Liver (tissue), 9 donors: ENCODE measurements around the gene PDE10A. TPM values are rescaled to one million over a fixed set of nuclear protein-coding genes. Genes with fewer than 3 reads are reported as not detected.

Source experiments
- DNase-seq: peaks from one replicate; pipeline ENCODE4 v3.0.0-alpha.2; 2017; ENCODE audit warnings: low spot score
- H3K27ac ChIP-seq, 2 donors: one replicate each; pipeline ENCODE4 v1.7.0; 2013; ENCODE audit warnings: inconsistent platforms in 2 of 2, low read length in 2 of 2, control low read depth in 1 of 2, low read depth in 1 of 2, mild to moderate bottlenecking in 1 of 2
- H3K27me3 ChIP-seq, 4 donors: one replicate each; pipeline versions ENCODE4 v1.6.1 to v1.7.0; 2013; ENCODE audit warnings: low read length in 3 of 4, inconsistent platforms in 1 of 4, mild to moderate bottlenecking in 1 of 4, moderate library complexity in 1 of 4; ENCODE audit not compliant: control insufficient read depth in 4 of 4, insufficient read depth in 4 of 4
- H3K36me3 ChIP-seq, 4 donors: one replicate each; pipeline versions ENCODE4 v1.6.1 to v1.7.0; 2013; ENCODE audit warnings: low read length in 3 of 4, mild to moderate bottlenecking in 3 of 4, low read depth in 1 of 4, moderate library complexity in 1 of 4; ENCODE audit not compliant: control insufficient read depth in 4 of 4, insufficient read depth in 3 of 4
- H3K4me1 ChIP-seq, 4 donors: one replicate each; pipeline versions ENCODE4 v1.6.1 to v1.7.0; 2013; ENCODE audit warnings: low read length in 3 of 4, mild to moderate bottlenecking in 3 of 4, moderate library complexity in 1 of 4; ENCODE audit not compliant: control insufficient read depth in 4 of 4, insufficient read depth in 4 of 4
- H3K4me3 ChIP-seq, 3 donors: one replicate each; pipeline versions ENCODE4 v1.6.1 to v1.7.0; 2013; ENCODE audit warnings: low read length in 3 of 3, control low read depth in 1 of 3, low read depth in 1 of 3, mild to moderate bottlenecking in 1 of 3
- H3K9ac ChIP-seq, 2 donors: one replicate each; pipeline ENCODE4 v1.7.0; 2013; ENCODE audit warnings: low read length in 2 of 2, mild to moderate bottlenecking in 2 of 2, moderate library complexity in 2 of 2, control low read depth in 1 of 2, low read depth in 1 of 2
- H3K9me3 ChIP-seq, 4 donors: one replicate each; pipeline versions ENCODE4 v1.6.1 to v1.7.0; 2013; ENCODE audit warnings: low read length in 3 of 4; ENCODE audit not compliant: control insufficient read depth in 4 of 4
- CTCF ChIP-seq: fragments of 150-350 bp; IDR thresholded peaks from 2 replicates; pipeline ENCODE4 v1.5.1; 2017; ENCODE audit warnings: improper control_type of control experiment, low read depth, low read length; ENCODE audit not compliant: missing input control
- EGR1 ChIP-seq, 2 donors: IDR thresholded peaks; 2 replicates each; pipeline ENCODE4 v1.6.1; 2016 to 2018; ENCODE audit warnings: antibody characterized with exemption in 2 of 2, low read depth in 2 of 2
- FOXA1 ChIP-seq: IDR thresholded peaks from 2 replicates; pipeline ENCODE4 v1.6.1; 2016; ENCODE audit warnings: antibody characterized with exemption
- FOXA2 ChIP-seq: IDR thresholded peaks from 2 replicates; pipeline ENCODE4 v1.6.1; 2016; ENCODE audit warnings: antibody characterized with exemption
- GABPA ChIP-seq, 2 donors: IDR thresholded peaks in 1 of 2; conservative IDR thresholded peaks in 1 of 2; 2 replicates each; pipeline ENCODE4 v1.6.1; 2016; ENCODE audit warnings: antibody characterized with exemption in 2 of 2, mild to moderate bottlenecking in 1 of 2, moderate library complexity in 1 of 2
- HNF4A ChIP-seq, 2 donors: conservative IDR thresholded peaks; 2 replicates each; pipeline ENCODE4 v1.6.1; 2016; ENCODE audit warnings: antibody characterized with exemption in 2 of 2, mild to moderate bottlenecking in 2 of 2
- HNF4G ChIP-seq: IDR thresholded peaks from 2 replicates; pipeline ENCODE4 v1.6.1; 2016; ENCODE audit warnings: antibody characterized with exemption
- JUND ChIP-seq, 2 donors: IDR thresholded peaks; 2 replicates each; pipeline ENCODE4 v1.6.1; 2016; ENCODE audit warnings: antibody characterized with exemption in 2 of 2
- MAX ChIP-seq: IDR thresholded peaks from 2 replicates; pipeline ENCODE4 v1.6.1; 2016; ENCODE audit warnings: antibody characterized with exemption
- NR2F2 ChIP-seq: IDR thresholded peaks from 2 replicates; pipeline ENCODE4 v1.6.1; 2016; ENCODE audit warnings: antibody characterized with exemption
- REST ChIP-seq: IDR thresholded peaks from 2 replicates; pipeline ENCODE4 v1.6.1; 2016; ENCODE audit warnings: antibody characterized with exemption, mild to moderate bottlenecking
- RXRA ChIP-seq, 2 donors: IDR thresholded peaks; 2 replicates each; pipeline ENCODE4 v1.6.1; 2017 to 2018; ENCODE audit warnings: antibody characterized with exemption in 2 of 2, mild to moderate bottlenecking in 1 of 2
- SP1 ChIP-seq: IDR thresholded peaks from 2 replicates; pipeline ENCODE4 v1.6.1; 2018; ENCODE audit warnings: antibody characterized with exemption, mild to moderate bottlenecking
- TAF1 ChIP-seq: conservative IDR thresholded peaks from 2 replicates; pipeline ENCODE4 v1.6.1; 2016; ENCODE audit warnings: antibody characterized with exemption, mild to moderate bottlenecking
- YY1 ChIP-seq: IDR thresholded peaks from 2 replicates; pipeline ENCODE4 v1.6.1; 2016; ENCODE audit warnings: antibody characterized with exemption, mild to moderate bottlenecking
- ZBTB33 ChIP-seq: IDR thresholded peaks from 2 replicates; pipeline ENCODE4 v1.6.1; 2016; ENCODE audit warnings: antibody characterized with exemption
- WGBS: extraction: QIAGEN DNeasy Blood & Tissue Kit; methylation state at CpG from one replicate; pipeline ENCODE4 v1.1.7; 2013; 5-methylcytosine and 5-hydroxymethylcytosine counted together
- polyA plus RNA-seq, 2 donors: library from polyadenylated mRNA; stranded (reverse) in 1 of 2; unstranded in 1 of 2; fragments of 200-250 nt in 1 of 2; fragments of >200 nt in 1 of 2; fragmentation: Nextera tagmentation in 1 of 2; extraction: Ambion mirVana in 1 of 2; gene quantifications; one replicate each; pipeline versions ENCODE4 v1.2.1 to v1.2.3, GENCODE V29; 2013 to 2015
- total RNA-seq, 2 donors: library from RNA; depleted of rRNA; stranded (reverse); fragments of >200 nt; gene quantifications; one replicate each; pipeline ENCODE4 v1.2.3, GENCODE V29; 2014
- donor health status: healthy.
- donor health status: healthy.
- donor health status: healthy.
- donor health status: healthy.
- donor health status: healthy.

The PDE10A gene
- total and polyA plus RNA-seq, 4 donors = 0.20 to 1.7 (median 0.47) TPM

- no peak overlapping the region for H3K9ac ChIP-seq
- no peaks in the 10 kb centered on the region for H3K4me1 ChIP-seq
- whole genome bisulfite sequencing = 72% methylated on average over 5 of the region's 5 CpGs
- no peak for DNase-seq
- no peak overlapping the region for H3K27ac ChIP-seq
- H3K27me3 ChIP-seq = peaks cover 0 to 4% (median 0%) of the 10 kb centered on the region in 4 donors
- no peak for TF ChIP-seq EGR1 (IDR thresholded peaks at IDR 0.05; ENCODE audit: low read depth in 2 of 2)
- TF ChIP-seq MAX = no peak
- TF ChIP-seq TAF1 = no peak
- TF ChIP-seq REST = no peak
- no peak for TF ChIP-seq FOXA2
- no peak for TF ChIP-seq ZBTB33
- TF ChIP-seq HNF4G = no peak
- no peak for TF ChIP-seq JUND (IDR thresholded peaks at IDR 0.05)
- no peak for TF ChIP-seq NR2F2
- no peak for TF ChIP-seq FOXA1
- no peak for TF ChIP-seq RXRA (IDR thresholded peaks at IDR 0.05)
- TF ChIP-seq YY1 = no peak
- no peak for TF ChIP-seq GABPA (IDR thresholded peaks at IDR 0.05 in 1 of 2, conservative IDR thresholded peaks at IDR 0.05 in 1 of 2)
- H3K4me3 ChIP-seq = no peak overlapping the region
- H3K9me3 ChIP-seq = no peaks in the 10 kb centered on the region
- no peaks in the 10 kb centered on the region for H3K36me3 ChIP-seq
Measured at GRCh38 chr6:165705941-165706340, 42.9 kb upstream of the PDE10A start.

GRCh38 chr6:165704045-165704748, 41.2 kb upstream of the PDE10A start:
- 65% methylated on average over 9 of the region's 9 CpGs for WGBS
- peaks cover 0 to 4% (median 0%) of the 10 kb centered on the region in 4 donors for H3K27me3 ChIP-seq
- no peak overlapping the region for H3K4me3 ChIP-seq
- H3K9me3 ChIP-seq = no peaks in the 10 kb centered on the region
- no peak for DNase-seq
- no peak for TF ChIP-seq FOXA2
- no peak for TF ChIP-seq CTCF
- no peak for TF ChIP-seq HNF4A (conservative IDR thresholded peaks at IDR 0.05)
- no peak for TF ChIP-seq TAF1
- no peak for TF ChIP-seq SP1
- TF ChIP-seq NR2F2 = no peak
- no peak for TF ChIP-seq REST
- no peak for TF ChIP-seq HNF4G
- no peak overlapping the region for H3K9ac ChIP-seq
- H3K27ac ChIP-seq = no peak overlapping the region
- H3K36me3 ChIP-seq = no peaks in the 10 kb centered on the region
- no peaks in the 10 kb centered on the region for H3K4me1 ChIP-seq
